ENCODE data around the gene SLC2A4.
"Not testable (repeated sequence)": the region's sequence is repeated elsewhere in the genome, so short reads cannot be mapped to it uniquely, and the experiment has no call there.

SLC2A4 gene

DNA sequence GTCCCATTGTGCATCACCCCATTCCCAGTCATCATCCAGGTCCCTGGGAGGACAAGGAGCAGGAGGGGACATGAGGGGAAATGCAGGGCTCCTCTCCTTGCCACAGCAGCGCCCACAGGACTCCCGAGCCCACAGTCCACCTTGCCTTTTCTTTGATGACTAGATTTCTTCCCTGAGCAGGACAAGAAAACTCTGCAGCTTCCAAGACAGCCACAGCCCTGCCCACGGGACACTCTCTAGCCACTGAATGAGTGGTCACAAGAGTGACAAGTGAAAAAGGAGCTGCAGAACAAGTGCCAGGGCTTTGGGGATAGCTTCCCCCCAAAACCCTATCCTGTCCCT lies 42.9 kb downstream of the SLC2A4 start:
- DNase-seq (ENCODE audit: low spot score) = no peak

DNA sequence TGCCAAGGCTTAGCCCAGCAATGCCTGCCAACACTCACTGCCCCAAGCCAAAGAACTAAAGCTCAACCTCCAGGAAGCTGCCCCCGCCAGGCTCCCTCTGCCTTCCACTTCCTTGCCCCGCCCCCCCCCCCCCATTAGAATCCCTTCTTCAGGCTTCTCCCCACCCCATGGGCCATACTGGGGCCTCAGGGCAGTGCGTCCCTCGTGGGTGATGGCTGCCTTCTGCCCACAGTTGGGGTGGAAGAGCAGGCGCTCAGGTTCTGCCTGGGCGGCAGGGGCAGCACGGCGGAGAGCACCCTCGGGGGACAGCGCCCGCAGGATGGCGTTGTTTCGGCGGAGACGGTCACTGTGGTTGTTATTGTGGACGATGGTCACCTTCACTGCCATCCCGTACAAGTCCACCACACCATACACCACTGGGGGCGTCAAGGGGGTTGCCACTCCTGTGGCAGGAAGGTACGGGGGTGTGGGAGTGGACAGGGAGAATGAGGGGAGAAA lies 43.6 kb downstream of the SLC2A4 start:
- DNase-seq (ENCODE audit: low spot score) = no peak

DNA sequence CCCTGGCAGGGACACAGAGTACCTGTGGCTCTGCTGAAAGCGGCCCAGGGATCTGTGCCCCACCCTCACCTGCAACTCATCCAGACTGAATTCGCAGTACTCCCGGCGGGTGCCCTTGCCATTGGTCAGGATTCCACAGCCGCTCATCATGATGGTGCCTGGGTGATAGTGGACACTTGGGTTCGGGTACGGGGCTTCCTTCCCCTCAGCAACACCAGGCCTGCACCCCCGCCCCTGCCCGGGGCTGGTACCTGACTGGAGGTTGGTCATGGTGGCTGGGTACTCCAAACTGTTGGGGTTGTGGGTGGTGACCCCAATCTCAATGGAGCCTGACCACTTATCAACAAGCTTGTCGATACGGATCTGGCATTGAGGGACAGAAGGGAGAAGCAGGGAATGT lies 44.7 kb downstream of the SLC2A4 start:
- DNase-seq (ENCODE audit: low spot score) = no peak

DNA sequence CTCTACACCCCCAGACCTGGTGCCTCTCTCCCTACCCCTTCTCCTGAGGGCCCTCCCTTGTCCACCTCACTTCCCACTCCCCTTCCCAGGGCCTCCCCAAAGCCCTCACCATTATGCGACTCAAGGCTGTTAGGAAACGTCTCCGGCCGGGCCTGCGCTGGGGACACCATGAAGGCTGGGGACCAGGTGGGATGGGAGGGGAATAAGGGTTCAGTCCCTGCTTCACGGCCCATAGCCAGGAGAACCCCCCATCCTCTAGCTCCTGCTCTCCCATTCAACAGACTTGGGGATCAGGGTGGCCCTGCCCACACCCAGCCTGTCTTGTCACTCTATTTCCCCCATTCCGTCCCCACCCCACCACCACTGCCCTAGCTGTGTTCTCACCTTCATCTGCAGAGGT lies 45.5 kb downstream of the SLC2A4 start:
- no peak for DNase-seq (ENCODE audit: low spot score)

DNA sequence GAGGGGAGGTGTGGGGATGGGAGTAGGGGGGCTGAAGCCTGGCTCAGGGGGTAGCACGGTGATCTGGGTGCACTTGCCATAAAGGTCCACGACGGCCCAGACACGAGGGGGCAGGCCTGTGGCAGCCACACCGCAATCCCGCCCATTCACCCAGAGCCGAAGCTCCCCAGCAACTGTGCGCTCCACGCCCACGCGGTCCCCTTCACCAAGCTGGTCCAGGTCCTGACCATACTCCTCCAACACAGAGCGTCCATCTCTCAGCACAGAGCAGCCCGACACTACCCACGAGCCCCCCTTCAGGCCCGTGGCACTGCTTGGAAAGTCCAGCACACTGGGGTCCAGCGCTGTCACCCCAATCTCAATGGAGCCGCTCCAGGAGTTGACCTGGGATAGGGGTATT lies 46.0 kb downstream of the SLC2A4 start:
- no peak for DNase-seq (ENCODE audit: low spot score)

DNA sequence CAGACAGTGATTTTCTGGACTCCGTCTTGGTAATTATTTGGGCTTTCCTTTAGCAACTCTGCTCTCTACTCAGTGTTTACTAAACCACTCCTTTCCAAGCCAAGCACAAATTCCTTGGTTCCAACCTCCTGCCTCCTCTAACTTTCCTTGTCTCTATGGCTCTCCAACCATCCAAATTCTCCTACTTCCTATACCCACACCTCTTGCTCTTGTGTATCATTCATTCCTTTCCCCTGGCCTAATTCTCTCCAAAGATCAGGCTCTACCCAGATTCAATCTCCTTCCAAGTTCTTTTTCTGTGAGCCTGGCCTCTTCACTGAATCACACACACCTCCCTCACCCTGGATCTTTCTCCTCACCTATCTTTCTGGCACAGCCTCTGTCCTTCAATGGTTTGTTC lies 46.5 kb downstream of the SLC2A4 start:
- DNase-seq (ENCODE audit: low spot score) = no peak

DNA sequence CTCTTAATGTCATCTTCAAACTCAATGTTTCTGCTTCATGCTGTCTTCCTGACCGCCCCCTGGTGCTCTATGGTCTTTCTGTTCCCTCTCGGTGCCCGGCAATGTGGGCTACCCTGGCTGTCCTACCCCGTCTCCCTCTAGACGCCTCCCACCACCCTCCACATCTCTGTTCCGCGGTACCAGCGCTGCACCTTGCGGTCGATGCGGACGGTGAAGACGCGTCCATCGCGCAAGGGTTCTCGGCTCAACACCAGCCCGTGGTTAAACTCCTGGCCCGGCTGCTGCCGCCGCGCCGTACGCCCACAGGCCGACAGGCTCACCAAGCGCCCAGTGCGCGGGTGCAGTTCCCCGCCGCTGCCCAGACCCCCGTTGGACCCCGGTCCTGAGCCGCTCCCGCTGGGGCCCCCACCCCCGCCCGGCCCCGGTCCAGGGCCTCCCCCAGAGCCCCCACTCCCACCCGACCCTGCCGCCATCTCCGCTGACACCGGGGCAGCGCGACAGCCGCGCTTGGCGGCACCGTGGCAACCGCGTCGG lies 47.4 kb downstream of the SLC2A4 start, which contains the start of gene NEURL4:
Gene NEURL4, minus strand, starts transcription at position 496 of the 534 bp plus-strand sequence. Its CDS starts 23 bp downstream, at position 473.
- DNase-seq (ENCODE audit: low spot score) = no peak

DNA sequence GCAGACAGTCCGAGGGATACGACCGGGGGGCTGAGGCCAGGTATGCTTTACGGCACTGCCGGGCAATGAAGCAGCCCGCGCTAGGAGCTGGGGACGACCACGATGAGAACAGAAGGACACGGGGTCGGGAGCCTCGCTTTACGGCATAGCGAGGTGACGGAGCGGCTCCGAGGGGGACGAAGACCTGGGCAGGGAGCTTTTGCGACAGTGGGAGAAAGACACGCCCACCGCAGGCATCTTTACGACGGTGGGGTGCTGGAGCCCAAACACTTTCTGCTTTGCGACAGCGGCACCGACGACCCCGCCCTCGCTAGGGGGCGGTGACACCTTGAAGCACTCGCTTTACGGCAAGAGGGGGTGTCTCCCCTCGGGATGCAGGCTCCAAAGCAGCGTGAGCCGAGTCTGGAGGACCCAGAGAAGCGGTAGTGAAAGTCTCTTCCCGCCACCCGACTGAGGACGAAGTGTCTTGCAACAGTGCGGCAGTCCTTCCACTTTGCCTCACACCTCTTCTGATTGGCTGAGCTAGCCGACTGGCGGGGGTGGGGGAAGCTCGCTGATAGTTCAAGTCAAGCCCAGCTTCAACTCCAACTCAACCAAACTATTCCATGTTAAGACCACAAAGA lies 48.0 kb downstream of the SLC2A4 start:
- peak; percentile 98 for DNase-seq (ENCODE audit: low spot score)

DNA sequence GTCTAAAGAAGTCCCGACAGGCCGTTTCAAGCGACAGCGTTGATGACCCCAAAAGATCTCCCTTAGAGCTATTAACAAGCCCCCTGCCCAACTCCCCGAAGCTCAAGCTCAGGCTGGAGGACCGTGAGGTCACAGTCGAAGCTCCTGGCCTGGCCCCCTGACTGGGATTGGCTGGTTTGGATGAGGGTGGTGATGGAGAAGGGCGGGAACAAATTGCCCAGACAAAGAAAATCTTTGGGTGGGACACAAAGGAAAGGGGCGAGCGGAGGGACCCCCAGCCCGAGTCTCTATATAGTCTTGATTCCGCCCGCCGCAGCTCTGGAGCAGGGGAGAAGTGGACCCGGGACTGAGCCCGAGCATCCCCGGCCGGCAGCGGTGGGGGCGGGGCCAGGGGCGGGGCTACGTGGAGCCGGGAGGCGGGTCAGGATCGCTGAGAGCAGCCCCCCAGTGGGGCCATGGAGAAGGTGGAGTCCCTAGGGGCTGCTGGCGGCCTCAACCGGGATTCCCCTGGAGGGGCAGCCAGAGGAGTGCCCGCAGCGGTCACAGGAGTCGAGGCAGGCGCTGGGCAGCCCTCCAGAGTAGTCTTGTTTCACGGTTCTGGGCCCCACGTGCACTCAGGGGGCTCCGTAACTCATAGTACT lies 48.6 kb downstream of the SLC2A4 start:
- DNase-seq (ENCODE audit: low spot score) = peak; percentile 85

DNA sequence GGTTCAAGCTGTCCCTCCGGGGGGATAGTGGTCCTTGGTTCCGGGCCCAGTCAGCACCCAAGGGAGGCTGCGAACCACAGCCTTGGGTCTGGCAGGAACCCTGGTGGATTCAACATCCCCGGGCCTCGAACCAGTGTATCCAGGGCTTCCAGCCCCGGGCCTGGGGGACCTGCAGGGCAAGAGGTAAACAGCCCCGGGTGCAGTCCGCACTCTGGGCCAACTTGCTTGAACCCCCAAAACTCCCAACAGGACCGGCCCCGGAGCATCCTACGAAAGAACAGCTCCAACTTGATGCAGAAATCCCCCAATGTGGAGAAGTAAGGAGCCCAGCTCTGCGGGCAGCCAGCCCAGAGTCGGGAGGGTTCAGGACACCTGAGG lies 49.1 kb downstream of the SLC2A4 start:
- no peak for DNase-seq (ENCODE audit: low spot score)

DNA sequence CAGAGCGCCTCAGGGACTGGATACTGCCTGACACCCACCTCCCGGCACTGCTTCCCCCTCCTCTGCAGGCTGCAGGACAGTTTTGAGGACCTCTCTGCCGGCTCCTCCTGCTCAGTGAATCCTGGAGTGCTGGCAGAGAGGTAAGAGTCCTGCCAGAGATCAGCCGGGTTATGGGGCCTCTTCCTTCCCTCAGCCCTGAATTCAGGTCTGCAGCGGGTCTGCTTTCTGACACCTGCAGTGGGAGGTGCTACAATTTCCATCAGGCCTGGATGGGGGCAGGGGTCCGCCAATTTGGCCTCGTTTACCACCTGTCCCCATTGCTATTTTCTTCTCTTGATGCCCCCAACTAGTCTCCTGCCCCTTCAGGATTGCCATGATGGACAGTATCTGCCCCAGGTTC lies 50.6 kb downstream of the SLC2A4 start:
- no peak for DNase-seq (ENCODE audit: low spot score)

DNA sequence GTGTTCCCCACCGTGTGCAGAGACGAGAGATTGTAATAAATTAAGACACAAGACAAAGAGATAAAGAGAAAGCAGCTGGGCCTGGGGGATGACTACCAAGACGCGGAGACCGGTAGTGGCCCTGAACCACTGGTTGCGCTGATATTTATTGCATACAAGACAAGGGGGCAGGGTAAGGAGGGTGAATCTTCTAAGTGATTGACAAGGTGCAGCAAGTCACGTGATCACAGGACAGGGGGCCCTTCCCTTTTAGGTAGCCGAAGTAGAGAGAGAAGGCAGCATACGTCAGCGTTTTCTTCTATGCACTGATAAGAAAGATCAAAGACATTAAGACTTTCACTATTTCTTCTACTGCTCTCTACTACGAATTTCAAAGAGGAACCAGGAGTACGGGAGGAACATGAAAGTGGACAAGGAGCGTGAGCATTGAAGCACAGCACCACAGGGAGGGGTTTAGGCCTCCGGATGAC lies 51.1 kb downstream of the SLC2A4 start:
- DNase-seq (ENCODE audit: low spot score) = not testable (repeated sequence)

DNA sequence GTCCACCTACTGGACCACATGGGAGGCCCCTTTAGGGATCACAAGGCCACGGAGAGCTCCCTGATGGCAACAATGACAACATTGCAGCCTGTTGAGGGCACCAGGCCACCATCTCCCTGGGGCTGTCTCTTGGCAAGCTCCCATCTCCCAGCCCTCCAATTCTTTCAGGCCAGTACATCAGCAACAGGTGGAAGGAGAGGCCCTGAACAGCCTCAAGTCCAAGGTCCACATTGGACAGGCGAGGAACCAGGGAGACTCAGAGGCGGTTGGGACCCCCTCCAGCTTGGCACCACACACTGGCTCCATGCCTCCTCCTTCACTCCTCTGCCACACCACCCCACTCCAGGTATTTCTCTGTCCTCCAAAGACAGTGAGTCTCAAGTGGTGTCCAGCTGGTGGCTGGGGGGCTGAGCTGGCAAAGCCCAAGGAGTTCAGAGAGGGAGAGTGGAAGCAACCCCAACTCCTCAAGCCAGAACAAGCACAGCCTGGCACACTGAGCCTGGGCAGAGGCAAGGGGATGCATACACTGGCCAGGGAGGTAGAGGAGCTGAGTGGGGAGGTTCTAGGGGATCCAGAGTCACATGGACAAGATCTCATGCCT lies 53.5 kb downstream of the SLC2A4 start:
- no peak for DNase-seq (ENCODE audit: low spot score)

DNA sequence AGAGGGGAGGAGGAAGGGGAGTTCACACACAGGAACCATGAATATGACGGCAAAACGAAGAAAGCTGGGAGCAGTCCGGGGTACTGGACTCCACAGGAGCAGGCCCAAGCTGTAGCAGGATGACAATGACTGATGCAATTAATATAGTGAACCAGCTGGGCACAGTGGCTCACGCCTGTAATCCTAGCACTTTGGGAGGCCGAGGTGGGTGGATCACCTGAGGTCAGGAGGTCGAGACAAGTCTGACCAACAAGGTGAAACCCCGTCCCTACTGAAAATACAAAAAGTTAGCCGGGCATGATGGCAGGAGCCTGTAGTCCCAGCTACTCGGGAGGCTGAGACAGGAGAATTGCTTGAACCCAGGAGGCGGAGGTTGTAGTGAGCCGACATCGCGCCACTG lies 54.2 kb downstream of the SLC2A4 start:
- DNase-seq (ENCODE audit: low spot score) = not testable (repeated sequence)

DNA sequence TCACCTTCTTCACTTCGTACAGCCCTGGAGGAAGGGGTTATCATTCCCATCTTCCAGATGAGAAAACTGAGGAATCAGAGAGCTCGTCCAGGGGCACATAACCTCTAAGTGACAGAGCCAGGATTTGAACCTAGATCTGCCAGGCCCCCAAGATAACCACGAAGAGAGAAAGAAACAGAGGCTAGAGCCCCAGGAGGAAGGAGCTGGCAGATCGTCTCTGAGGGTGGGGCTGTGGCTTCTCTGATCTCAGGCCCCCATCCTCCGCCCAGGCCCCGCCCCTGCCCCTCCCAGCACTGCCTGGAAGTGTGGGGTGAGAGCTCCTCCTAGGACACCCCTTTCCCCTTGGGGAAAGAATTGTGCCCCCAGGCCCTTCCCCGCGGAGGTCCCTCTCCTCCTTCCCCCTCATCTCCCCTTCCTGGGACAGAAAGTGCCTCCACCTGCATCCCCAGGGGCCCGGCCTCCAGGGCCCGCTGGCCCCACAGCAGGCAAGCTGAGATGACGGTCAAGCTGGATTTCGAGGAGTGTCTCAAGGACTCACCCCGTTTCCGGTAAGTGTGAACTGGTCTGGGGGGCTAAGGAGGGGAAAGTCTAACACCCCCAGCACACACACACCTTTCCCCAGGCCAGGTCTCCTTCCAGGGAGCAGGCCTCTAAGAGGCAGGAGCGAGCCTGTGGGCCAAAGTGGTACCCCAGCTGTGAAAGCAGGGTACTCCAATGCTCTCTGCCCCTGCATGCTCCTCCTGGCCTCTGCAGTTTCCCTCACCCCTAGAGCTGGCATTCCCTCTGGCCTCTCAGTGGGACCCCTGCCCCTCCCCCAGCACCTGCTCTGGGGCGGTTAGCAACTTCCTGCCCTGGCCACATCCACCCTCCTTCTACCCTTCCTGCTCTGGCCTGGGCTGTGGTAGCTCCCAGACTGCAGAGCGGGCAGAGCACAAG lies 55.0 kb downstream of the SLC2A4 start, which contains the start of gene ACAP1:
Gene ACAP1, plus strand, starts transcription at position 290 of the 936 bp plus-strand sequence. Its CDS starts 206 bp downstream, at position 496.
- DNase-seq (ENCODE audit: low spot score) = peak; percentile 91

DNA sequence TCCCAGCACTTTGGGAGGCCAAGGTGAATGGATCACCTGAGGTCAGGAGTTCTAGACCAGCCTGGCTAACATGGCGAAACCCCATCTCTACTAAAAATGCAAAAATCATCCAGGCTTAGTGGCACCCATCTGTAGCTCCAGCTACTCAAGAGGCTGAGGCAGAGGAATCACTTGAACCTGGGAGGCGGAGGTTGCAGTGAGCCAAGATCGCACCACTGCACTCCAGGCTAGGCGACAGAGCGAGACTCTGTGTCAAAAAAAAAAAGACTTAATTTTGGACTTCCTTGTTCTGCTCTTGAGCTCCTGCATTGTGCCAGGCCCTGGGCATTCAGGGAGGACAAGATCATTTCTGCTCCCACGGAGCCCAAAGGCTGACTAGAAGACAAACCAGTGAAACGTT lies 56.1 kb downstream of the SLC2A4 start:
- DNase-seq (ENCODE audit: low spot score) = not testable (repeated sequence)

Data from activated CD4-positive, alpha-beta T cell treated with anti-CD3 and anti-CD28 coated beads, Interleukin-2, Interleukin-4, amounts not matched to agents 100 ng/mL and 50 ng/mL, durations not matched to agents 16 hours and 8 hours (primary cell).